GM21786 (cell line): Measurements from ENCODE around the gene COL25A1.

Source experiments
- ATAC-seq: cut with Tn5 transposase; IDR thresholded peaks from one replicate; pipeline ENCODE4 v1.9.1; 2021; ENCODE audit not compliant: unreplicated experiment

COL25A1 gene

DNA sequence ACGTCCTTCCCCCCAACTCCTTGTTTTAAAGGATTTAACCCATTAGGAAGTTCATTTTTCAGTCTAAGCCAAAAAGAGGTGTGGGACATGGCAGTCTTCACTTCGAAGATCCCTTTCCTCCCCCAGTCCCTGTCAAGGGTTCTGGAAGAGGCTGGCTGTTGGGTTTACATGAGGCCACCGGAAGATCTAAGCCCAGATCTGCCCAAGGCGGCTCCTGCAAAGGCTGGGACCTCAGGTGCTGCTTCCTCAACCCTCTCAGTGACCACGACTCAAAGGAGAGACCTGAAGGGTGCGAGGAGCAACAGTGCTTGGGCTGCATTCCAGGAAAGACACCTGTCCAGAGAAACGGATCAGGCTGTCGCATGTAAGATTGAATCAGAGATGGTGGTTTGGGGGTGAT, 516.1 kb downstream of the COL25A1 start:
- no peak for ATAC-seq

DNA sequence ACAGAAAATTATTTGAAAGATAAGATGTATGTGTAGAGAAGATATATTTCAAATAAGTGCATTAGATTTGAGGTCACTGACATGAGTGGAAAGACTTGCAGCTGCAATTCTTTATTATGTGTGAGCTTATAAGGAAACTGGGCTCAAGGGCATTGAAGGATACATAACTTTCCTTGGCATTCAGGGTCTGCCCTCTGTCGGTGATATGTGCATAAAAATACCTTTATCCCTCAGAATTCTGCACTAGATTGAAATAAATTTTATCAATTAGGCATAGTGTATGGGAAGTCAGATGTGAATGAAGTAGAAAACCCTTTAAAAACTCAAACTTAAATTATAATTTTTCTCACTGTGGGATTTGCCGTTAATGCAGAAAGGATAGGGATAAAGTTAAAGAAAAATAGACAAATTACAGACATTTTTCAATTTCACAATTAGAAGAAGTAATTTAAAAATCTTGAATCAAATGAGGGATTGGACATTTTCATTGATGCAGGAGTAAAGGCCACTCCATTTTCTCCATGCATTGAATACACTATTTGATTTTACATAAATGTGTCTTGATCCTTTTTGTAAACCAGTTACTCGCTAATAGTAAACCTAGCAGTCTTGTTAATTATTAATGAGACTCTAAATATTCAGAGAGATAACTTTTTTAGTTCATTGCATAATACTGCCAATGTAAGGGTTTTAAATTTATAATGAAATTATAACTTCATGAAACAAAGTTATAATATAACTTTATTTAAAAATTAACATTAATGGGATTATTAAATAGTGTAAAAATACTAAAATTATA, 518.6 kb downstream of the COL25A1 start:
- ATAC-seq = no peak

GRCh38 chr4:108779958-108780357, 522.5 kb downstream of the COL25A1 start:
- no peak for ATAC-seq

GRCh38 chr4:108777388-108777787, 525.1 kb downstream of the COL25A1 start:
- no peak for ATAC-seq

- no peak for ATAC-seq
Observed at GRCh38 chr4:108775921-108776320, 526.5 kb downstream of the COL25A1 start.

- ATAC-seq = no peak
Observed at GRCh38 chr4:108774809-108775530, 527.5 kb downstream of the COL25A1 start.

GRCh38 chr4:108772402-108772801, 530.1 kb downstream of the COL25A1 start:
- no peak for ATAC-seq

DNA sequence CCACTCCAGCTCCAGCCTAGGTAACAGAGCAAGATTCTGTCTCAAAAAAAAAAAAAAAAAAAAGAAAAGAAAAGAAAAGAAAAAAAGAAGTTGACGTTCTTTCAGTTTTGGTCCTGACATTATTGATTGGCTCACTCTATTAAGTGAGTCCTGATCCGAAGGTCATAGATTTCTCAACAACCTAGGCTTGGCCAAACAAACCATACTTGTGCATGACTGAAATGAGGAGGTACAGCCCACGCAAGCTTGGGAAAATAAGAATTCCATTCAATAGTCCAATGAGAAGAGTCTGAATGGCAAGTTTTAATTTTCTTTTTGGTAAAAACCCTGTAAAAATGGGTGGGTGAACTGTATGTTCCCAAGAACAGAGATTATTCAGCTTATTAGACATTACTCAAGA, 536.4 kb downstream of the COL25A1 start:
- no peak for ATAC-seq

DNA sequence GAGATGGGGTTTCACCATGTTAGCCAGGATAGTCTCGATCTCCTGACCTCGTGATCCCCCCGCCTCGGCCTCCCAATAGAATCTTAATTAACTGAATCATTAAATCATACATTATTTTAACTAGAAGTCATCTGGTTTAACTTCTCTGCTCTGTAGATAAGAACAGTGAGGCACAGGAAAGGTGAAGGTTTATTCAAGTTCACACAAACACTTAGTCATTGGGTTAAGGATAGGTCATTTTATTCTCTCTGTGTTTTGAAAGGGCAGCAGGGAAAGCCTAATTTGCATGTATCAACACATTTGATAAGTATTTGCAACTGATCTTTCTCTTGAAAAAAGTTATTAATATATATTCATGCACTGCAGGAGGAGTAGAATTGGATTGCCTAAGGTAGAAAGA, 538.5 kb downstream of the COL25A1 start:
- ATAC-seq = no peak

GRCh38 chr4:108763226-108763593, 539.2 kb downstream of the COL25A1 start:
- ATAC-seq = no peak

GRCh38 chr4:108762559-108763225, 539.8 kb downstream of the COL25A1 start, which contains the start of gene ETNPPL:
TSS of gene ETNPPL (minus strand) at chr4:108763053. CDS start at chr4:108762898, 155 bp downstream.
- no peak for ATAC-seq
